HG02763 (cell line): ENCODE data around the gene NEK1.

Experiments used
- ATAC-seq: cut with Tn5 transposase; IDR thresholded peaks from one replicate; pipeline ENCODE4 v1.9.1; 2021; ENCODE audit warnings: mild to moderate bottlenecking, moderate library complexity; ENCODE audit not compliant: unreplicated experiment

NEK1 gene

DNA sequence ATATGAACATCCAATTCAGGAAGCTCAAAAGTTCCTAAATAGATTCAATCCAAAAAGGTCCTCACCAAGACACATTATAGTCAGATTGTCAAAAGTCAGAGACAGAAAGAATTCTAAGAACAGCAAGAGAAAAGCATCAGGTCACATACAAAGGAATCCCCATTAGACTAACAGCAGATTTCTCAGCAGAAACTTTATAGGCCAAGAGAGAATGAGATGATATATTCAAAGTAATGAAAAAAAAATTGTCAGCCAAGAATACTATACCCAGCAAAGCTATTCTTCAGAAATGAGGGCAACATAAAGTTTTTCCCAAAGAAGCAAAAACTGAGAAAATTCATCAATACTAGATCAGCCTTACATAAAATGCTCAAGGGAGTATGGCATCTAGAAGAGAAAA is 235.0 kb downstream of the NEK1 start:
- no peak for ATAC-seq

DNA sequence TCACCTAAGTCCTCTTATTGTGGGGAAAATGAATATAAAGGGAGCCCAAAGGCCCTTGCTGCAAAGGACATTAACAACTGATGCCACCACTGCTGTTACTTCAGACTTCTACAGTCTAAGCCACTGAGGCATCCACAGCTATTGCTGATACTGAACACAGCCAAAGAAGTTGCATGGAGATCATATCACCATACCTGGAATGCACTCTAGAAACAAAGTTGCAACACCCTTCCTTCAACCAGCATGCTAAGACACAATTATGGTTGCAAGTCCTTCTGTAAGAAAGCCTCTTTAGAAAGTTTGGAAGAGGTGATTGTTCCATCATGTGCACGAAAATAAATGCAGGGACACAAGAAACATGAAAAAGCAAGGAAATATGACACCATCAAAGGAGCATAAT is 236.0 kb downstream of the NEK1 start:
- no peak for ATAC-seq

DNA sequence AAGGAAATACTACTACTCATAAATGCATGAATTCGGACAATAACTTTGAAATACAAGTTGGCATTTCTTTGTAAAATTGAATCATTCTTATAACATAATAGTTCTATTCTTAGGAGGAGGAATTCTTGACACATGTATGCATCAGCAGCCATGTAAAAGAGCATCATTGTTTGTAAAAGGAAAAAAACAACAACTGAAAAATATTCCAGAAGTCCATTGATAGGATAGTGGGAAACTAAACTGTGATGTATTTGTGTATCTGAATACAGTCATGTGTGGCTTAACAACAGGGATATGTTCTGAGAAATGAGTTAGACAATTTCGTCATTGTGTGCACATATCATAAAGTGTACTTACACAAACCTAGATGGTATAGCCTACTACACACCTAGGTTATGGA is 239.6 kb downstream of the NEK1 start:
- no peak for ATAC-seq

- ATAC-seq: no peak
These were observed 242.7 kb downstream of the NEK1 start for GRCh38 chr4:169369634-169370033.

- ATAC-seq: no peak
These were observed 244.6 kb downstream of the NEK1 start for GRCh38 chr4:169367826-169368225.

- no peak for ATAC-seq
These were observed 245.6 kb downstream of the NEK1 start for GRCh38 chr4:169366821-169367220.

- ATAC-seq: no peak
These were observed 249.8 kb downstream of the NEK1 start for GRCh38 chr4:169362607-169363006.

- ATAC-seq: no peak
These were observed 250.6 kb downstream of the NEK1 start for GRCh38 chr4:169361756-169362155.

DNA sequence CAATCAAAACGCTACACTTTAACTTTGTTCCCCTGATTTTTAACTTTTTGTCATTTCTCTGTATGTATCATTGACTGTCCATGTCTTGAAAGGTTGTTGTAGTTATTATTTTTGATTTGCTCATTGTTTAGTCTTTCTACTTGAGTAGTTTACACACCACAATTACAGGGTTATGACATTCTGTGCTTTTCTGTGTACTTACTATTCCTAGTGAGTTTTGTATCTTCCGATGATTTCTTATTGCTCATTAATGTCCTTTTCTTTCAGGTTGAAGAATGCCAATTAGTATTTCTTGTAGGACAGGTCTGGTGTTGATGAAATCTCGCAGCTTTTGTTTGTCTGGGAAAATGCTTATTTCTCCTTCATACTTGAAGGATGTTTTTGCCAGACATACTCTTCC is 252.4 kb downstream of the NEK1 start:
- ATAC-seq: no peak

GRCh38 chr4:169352360-169352759 is 260.0 kb downstream of the NEK1 start:
- no peak for ATAC-seq

GRCh38 chr4:169351872-169352271 is 260.5 kb downstream of the NEK1 start:
- no peak for ATAC-seq

DNA sequence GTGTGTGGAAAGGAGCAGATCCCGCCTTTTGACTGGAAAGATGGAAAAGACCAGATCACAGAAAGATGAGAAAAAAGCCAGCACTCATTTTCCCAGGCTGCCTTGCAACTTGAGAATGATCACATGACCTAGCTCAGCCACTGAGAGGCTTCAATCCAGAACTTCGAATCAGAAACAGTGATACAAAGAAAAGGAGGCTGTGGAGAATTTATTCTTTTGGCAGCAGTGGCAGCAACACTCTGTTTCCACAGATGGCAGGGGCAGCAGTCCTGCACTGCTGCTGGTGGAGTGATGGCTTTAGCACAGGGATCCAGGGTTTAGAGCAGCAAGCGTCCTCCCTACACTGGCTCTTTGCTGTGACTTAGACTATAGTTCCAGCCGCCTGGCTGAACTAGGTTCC is 263.8 kb downstream of the NEK1 start:
- ATAC-seq: no peak

- ATAC-seq: no peak
These were observed 265.5 kb downstream of the NEK1 start for GRCh38 chr4:169346840-169347239.

DNA sequence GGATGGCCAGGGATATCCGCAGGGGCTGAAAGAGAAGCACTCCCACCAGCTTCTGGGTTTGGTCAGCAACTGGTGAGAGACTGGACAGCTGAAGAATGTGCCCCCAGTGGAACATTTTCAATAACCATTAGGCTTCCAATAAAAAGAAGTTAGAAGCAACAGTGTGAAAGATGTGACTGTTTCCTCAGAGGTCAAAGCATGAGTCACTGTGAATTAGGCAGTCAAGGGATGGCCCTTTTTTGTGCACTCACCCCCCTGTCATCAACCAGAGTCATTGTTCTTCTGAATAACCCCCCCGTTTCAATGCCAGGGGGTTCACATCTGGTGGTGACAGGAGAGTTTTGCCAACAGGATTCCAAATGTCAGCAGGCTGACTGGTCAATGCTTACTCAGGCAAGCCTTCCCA is 267.1 kb downstream of the NEK1 start:
- no peak for ATAC-seq
